ENCODE measurements around the gene SPAG16. TPM values are rescaled to one million over a fixed set of nuclear protein-coding genes. Genes with fewer than 3 reads are reported as not detected.

SPAG16 gene
- total RNA-seq: 10.9 and 15.5 TPM in 2 replicates

DNA sequence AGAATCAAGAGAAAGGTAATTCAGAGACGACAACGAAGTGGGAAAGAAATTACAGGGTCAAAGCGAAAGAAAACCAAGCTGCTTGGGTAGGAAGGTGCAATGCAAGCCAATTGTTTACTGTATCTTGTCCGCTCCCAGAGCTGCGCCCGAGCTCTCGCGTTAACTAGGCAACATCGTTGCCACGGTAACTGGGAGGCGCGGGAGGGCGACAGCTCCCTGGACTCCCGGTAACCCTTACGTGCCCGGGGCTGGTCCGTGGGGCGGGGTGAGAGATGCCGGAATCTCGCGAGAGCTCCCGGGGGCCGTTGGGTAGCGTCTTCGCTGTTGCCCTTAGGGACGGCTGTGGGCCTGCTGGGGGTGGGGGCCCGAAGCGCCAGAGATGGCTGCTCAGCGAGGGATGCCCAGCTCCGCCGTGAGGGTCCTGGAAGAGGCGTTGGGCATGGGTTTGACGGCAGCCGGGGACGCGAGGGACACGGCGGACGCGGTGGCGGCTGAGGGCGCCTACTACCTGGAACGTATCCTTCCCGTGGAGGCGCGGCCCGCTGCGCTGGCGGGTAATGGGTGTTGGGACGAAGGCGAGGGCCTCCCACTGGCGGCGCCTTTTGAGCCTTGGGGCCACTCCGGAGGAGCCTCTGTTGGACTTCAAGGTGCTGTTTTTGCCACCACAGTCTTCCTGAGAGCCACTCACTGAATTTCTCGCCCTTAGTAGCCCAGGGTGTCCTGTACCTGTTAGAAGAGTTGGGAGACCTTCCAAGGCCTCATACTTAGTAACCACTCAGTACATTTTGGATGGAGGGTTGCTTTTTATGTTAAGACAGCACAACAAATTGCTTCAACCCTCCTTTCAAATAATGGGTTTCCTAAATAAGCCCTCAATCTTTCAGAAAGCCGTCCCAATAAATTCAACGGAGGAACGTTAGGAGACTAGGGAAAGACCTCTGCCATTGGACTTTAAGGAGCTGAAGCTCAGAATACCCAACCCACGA is at the start of gene SPAG16:
SPAG16 (plus strand) TSS at position 360 of the 986 bp plus-strand sequence.

DNA sequence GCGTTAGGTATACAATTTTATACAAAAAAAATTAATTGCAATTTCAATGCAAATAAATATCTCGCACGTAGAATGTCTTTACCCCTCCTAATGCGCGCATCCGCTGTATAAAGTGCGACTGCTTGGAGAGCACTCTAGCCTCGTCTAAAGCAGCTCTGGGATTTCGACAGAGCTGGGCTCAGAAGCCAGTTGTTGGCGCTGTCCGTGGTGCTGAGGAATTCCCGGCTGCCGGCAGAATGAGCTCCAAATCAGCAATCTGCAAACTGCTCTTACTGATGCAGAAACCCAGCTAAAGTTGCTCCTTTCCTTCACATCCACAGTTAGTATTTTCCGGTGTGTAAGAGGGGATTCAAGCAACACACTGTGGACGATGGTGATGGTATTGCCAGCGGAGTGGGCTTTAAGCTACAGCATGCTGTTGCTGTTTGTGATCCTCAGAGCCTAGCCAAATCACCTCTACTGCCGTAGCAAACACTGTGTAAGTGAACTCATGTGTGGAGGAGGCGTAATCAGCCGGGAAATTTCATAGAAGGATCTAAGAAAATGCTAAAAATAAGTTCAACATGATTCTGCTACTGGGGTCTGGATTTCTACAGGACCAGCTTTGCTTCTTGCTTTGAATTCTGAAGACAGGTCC is 1126.8 kb downstream of the SPAG16 start, which contains the start of gene VWC2L:
VWC2L (plus strand) TSS at position 137 of the 637 bp plus-strand sequence. CDS start 3,140 bp downstream, outside the sequence.

Other genes starting within 250 kb of the SPAG16 start
- gene IKZF2, start 132.9 kb upstream of the SPAG16 start, total RNA-seq: 0.09 and 14.5 TPM in 2 replicates